Calu3 (cell line): Measurements from ENCODE around the gene ADGRE2. TPM values are rescaled to one million over a fixed set of nuclear protein-coding genes. Genes with fewer than 3 reads are reported as not detected.

ENCODE experiments used
- BruUV-seq: library from RNA; stranded (reverse); fragments of 400-500 nt; replicated peaks from 2 replicates; lab custom pipeline; 2021; lab: Mats Ljungman, UMichigan
- CTCF ChIA-PET: fragments of 300-600 bp; sonication (Branson Sonifier 250); formaldehyde crosslinking; loops from one replicate; lab custom pipeline; 2022; ENCODE audit warnings: antibody characterized with exemption; lab: Charles Lee
- DNase-seq: peaks from one replicate; pipeline ENCODE4 v3.0.0; 2022
- H3K27ac Mint-ChIP-seq: one replicate; pipeline ENCODE4 v1.8.0; 2022; ENCODE audit warnings: mixed read lengths; ENCODE audit not compliant: unreplicated experiment
- H3K27me3 Mint-ChIP-seq: one replicate; pipeline ENCODE4 v1.8.0; 2022; ENCODE audit warnings: mixed read lengths; ENCODE audit not compliant: unreplicated experiment
- H3K36me3 Mint-ChIP-seq: one replicate; pipeline ENCODE4 v1.8.0; 2022; ENCODE audit warnings: mild to moderate bottlenecking, moderate library complexity, mixed read lengths; ENCODE audit not compliant: insufficient read depth, unreplicated experiment
- H3K4me1 Mint-ChIP-seq: one replicate; pipeline ENCODE4 v1.8.0; 2022; ENCODE audit warnings: mild to moderate bottlenecking, low read depth, mixed read lengths; ENCODE audit not compliant: unreplicated experiment
- H3K4me3 Mint-ChIP-seq: one replicate; pipeline ENCODE4 v1.8.0; 2022; ENCODE audit warnings: mild to moderate bottlenecking, low read depth, moderate library complexity, mixed read lengths; ENCODE audit not compliant: unreplicated experiment
- H3K9me3 Mint-ChIP-seq: one replicate; pipeline ENCODE4 v1.8.0; 2022; ENCODE audit warnings: low read depth, mixed read lengths; ENCODE audit not compliant: unreplicated experiment
- intact Hi-C: fragments of 100-400 bp; cut with micrococcal nuclease; formaldehyde crosslinking; loops from one replicate; pipeline ENCODE4 v1.10.0; 2022; ENCODE audit not compliant: unreplicated experiment
- total RNA-seq: library from RNA; stranded (reverse); gene quantifications from 2 replicates; pipeline ENCODE4 v1.2.3, GENCODE V29; 2022
- TF ChIP-seq, protein P1 (sequence below): fragments of 200-600 bp; IDR thresholded peaks from one replicate; pipeline ENCODE4 v1.8.0; 2022; ENCODE audit warnings: antibody characterized with exemption; ENCODE audit not compliant: unreplicated experiment

The ADGRE2 gene
- total RNA-seq, 1 experiment from 2014 or later, result not detected

DNA sequence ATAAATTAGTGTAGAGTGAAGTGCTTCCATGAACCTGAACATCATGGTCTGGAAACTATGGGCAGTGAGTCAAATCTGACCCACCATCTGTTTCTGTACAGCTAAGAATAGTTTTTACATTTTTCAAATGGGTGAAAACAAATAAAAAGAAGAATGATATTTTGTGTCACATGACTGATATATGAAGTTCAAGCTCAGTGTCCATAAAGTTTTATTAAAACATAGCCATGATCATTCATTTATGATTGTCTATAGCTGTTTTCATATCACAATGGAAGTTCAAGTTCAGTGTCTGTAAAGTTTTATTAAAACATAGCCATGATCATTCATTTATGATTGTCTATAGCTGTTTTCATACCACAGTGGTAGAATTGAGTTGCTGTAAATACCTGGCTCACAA, 45.9 kb downstream of the ADGRE2 start:
- H3K9me3 Mint-ChIP-seq, result peaks cover 17% of the 10 kb centered on the region
- DNase-seq, result no peak
- H3K27ac Mint-ChIP-seq, result no peak overlapping the region
- CTCF ChIA-PET, result no interaction called here
- H3K4me3 Mint-ChIP-seq, result no peak overlapping the region
- intact Hi-C loops, result no loop called here
- no peaks in the 10 kb centered on the region for H3K36me3 Mint-ChIP-seq
- no peaks in the 10 kb centered on the region for H3K4me1 Mint-ChIP-seq
- no peaks in the 10 kb centered on the region for H3K27me3 Mint-ChIP-seq
- TF ChIP-seq, protein P1, sequence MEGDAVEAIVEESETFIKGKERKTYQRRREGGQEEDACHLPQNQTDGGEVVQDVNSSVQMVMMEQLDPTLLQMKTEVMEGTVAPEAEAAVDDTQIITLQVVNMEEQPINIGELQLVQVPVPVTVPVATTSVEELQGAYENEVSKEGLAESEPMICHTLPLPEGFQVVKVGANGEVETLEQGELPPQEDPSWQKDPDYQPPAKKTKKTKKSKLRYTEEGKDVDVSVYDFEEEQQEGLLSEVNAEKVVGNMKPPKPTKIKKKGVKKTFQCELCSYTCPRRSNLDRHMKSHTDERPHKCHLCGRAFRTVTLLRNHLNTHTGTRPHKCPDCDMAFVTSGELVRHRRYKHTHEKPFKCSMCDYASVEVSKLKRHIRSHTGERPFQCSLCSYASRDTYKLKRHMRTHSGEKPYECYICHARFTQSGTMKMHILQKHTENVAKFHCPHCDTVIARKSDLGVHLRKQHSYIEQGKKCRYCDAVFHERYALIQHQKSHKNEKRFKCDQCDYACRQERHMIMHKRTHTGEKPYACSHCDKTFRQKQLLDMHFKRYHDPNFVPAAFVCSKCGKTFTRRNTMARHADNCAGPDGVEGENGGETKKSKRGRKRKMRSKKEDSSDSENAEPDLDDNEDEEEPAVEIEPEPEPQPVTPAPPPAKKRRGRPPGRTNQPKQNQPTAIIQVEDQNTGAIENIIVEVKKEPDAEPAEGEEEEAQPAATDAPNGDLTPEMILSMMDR, result no peak
- BruUV-seq, result no TSS peak

DNA sequence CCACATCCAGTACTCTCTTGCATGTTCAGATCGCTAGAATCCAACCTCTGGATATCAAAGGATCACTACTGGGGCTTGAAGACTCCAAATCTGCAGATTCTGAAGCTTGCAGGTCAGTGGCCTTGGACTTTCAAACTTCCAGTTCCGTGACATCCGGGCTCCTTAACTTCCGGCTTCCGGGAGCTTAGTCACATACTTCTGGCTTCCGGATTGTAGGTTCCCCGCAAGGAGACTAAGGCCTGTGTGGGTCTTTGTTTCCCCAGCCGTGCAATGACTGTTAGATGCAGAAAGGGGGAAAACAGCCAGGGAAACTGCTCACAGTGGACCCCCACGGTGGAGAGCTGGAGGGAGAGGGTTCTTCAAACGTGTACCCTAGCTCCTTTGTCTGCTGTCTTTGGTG, 47.2 kb downstream of the ADGRE2 start:
- no TSS peak for BruUV-seq
- Mint-ChIP-seq H3K4me1 (no peaks in the 10 kb centered on the region), H3K27ac (no peak overlapping the region), H3K4me3 (no peak overlapping the region), H3K27me3 (no peaks in the 10 kb centered on the region), H3K9me3 (peaks cover 20% of the 10 kb centered on the region), H3K36me3 (no peaks in the 10 kb centered on the region)
- TF ChIP-seq, protein P1, result no peak
- CTCF ChIA-PET, result no interaction called here
- intact Hi-C loops, result no loop called here
- no peak for DNase-seq

DNA sequence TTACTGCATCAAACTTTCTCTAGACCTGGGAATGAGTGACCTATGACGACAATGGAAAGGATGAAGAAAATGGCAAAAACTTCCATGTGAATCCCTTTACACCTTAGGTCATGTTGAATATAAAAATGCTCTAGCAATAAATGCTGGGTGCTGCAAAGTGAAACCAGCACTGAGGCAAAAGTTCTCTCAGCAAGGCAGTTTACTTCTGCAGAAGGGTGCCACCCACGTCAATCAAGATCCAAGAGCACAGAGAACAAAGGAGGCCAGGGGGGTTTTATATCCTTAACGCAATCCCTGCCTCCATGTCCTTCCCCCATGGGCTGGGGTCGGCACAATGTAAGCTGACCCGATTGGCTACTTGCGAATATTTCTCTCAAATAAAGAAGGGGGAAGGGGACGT, 49.8 kb downstream of the ADGRE2 start:
- intact Hi-C loops, result no loop called here
- TF ChIP-seq, protein P1, result no peak
- DNase-seq, result no peak
- BruUV-seq, result no TSS peak
- Mint-ChIP-seq H3K4me3 (no peak overlapping the region), H3K27ac (no peak overlapping the region), H3K36me3 (no peaks in the 10 kb centered on the region), H3K9me3 (peaks cover 18% of the 10 kb centered on the region), H3K4me1 (no peaks in the 10 kb centered on the region), H3K27me3 (no peaks in the 10 kb centered on the region)
- CTCF ChIA-PET, result no interaction called here

DNA sequence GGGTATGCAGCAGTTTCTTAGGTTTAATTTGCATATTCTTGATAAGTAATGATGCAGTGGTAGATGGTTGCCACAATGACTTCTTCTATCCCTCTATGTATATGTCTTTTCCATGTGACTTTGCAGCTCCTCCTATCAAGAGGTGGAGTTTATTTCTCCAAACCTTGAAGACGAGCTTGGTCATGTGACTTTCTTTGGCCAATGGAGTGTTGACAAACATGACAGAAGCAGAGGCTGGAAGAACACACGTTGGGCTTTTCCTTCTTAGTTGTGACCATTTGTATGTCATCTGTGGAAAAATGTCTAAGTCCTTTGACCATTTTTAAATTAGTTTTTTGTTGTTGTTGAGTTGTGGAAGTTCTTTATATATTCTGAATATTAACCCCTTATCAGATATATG, 56.2 kb downstream of the ADGRE2 start:
- Mint-ChIP-seq H3K9me3 (peaks cover 9% of the 10 kb centered on the region), H3K4me1 (no peaks in the 10 kb centered on the region), H3K4me3 (no peak overlapping the region), H3K36me3 (peaks cover 8% of the 10 kb centered on the region), H3K27ac (no peak overlapping the region), H3K27me3 (no peaks in the 10 kb centered on the region)
- no TSS peak for BruUV-seq
- TF ChIP-seq, protein P1, result no peak
- intact Hi-C loops, result no loop called here
- CTCF ChIA-PET, result no interaction called here
- no peak for DNase-seq
